ENCODE results near the gene ACP7. TPM values are rescaled to one million over a fixed set of nuclear protein-coding genes. Genes with fewer than 3 reads are reported as not detected.

Gene ACP7
- total and polyA plus RNA-seq, 9 of the 15 experiments (the other 6 are each of a cell fraction or from before 2014, with no cell fraction given), result not detected

DNA sequence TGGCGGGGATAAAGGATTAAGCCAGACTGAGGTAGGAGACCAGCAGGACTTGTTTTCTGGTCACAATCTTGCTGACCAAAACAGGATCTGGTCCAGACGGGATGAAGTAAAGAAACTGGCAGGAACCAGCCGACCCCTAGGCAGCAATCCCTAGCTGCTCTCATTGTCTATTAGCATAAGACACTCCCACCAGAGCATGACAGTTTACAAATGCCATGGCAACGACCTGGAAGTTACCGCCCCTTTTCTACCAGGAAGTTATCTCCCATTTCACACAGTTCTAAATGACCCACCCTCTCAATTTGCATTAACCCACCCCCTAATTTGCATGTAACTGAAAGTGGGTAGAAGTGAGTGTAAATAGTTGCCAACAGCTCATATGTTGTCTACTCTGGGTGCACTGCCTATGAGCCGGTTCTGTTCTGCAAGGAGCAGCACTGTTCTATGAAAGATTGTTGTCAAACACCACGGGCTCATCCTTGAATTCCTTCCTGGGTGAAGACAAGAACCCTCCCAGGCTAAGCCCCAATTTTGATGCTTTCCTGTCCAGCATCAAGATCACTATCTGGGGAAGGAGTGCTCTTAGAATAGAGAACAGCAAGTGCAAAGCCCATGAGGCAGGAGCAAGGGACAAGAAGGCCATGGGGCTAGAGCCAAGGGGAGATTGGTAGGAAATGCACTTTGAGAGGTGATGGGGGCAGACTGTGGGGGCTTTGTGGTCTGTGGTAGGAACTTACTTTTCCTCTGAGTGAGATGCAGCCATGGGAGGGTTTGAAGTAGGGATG lies 37.9 kb upstream of the ACP7 start (continued):
- TF ChIP-seq, protein P1, sequence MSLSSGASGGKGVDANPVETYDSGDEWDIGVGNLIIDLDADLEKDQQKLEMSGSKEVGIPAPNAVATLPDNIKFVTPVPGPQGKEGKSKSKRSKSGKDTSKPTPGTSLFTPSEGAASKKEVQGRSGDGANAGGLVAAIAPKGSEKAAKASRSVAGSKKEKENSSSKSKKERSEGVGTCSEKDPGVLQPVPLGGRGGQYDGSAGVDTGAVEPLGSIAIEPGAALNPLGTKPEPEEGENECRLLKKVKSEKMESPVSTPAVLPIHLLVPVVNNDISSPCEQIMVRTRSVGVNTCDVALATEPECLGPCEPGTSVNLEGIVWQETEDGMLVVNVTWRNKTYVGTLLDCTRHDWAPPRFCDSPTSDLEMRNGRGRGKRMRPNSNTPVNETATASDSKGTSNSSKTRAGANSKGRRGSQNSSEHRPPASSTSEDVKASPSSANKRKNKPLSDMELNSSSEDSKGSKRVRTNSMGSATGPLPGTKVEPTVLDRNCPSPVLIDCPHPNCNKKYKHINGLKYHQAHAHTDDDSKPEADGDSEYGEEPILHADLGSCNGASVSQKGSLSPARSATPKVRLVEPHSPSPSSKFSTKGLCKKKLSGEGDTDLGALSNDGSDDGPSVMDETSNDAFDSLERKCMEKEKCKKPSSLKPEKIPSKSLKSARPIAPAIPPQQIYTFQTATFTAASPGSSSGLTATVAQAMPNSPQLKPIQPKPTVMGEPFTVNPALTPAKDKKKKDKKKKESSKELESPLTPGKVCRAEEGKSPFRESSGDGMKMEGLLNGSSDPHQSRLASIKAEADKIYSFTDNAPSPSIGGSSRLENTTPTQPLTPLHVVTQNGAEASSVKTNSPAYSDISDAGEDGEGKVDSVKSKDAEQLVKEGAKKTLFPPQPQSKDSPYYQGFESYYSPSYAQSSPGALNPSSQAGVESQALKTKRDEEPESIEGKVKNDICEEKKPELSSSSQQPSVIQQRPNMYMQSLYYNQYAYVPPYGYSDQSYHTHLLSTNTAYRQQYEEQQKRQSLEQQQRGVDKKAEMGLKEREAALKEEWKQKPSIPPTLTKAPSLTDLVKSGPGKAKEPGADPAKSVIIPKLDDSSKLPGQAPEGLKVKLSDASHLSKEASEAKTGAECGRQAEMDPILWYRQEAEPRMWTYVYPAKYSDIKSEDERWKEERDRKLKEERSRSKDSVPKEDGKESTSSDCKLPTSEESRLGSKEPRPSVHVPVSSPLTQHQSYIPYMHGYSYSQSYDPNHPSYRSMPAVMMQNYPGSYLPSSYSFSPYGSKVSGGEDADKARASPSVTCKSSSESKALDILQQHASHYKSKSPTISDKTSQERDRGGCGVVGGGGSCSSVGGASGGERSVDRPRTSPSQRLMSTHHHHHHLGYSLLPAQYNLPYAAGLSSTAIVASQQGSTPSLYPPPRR (CRISPR knock-in tag; IDR thresholded peaks at IDR 0.05; ENCODE audit: borderline replicate concordance), result no peak
- TF ChIP-seq ZKSCAN8 (CRISPR knock-in tag; IDR thresholded peaks at IDR 0.05) (no peak), ARNT (IDR thresholded peaks at IDR 0.05) (0 out of 4 replicates have a peak, but pooled peaks of 1 of the 2 experiments have one; percentile 9), SP1 (CRISPR knock-in tag; IDR thresholded peaks at IDR 0.05) (peak; percentile 94), NRF1 (conservative IDR thresholded peaks at IDR 0.05 in 1 of 2, IDR thresholded peaks at IDR 0.05 in 1 of 2) (peak; percentile 55 to 63; a peak in 3 of 4 replicates), GTF2F1 (IDR thresholded peaks at IDR 0.05; ENCODE audit: low read depth, low read length) (no peak), ATF7 (IDR thresholded peaks at IDR 0.05) (peak; percentile 26; the same call in 1 of the 2 replicates), ZNF79 (CRISPR knock-in tag; IDR thresholded peaks at IDR 0.05; ENCODE audit: low read depth) (no peak), HCFC1 (IDR thresholded peaks at IDR 0.05; ENCODE audit: low read depth, low read length) (peak; percentile 42), TRIM24 (IDR thresholded peaks at IDR 0.05) (no peak)
- TF ChIP-seq, protein P2, sequence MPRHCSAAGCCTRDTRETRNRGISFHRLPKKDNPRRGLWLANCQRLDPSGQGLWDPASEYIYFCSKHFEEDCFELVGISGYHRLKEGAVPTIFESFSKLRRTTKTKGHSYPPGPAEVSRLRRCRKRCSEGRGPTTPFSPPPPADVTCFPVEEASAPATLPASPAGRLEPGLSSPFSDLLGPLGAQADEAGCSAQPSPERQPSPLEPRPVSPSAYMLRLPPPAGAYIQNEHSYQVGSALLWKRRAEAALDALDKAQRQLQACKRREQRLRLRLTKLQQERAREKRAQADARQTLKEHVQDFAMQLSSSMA (CRISPR knock-in tag; IDR thresholded peaks at IDR 0.05), result no peak
- TF ChIP-seq, protein P3, sequence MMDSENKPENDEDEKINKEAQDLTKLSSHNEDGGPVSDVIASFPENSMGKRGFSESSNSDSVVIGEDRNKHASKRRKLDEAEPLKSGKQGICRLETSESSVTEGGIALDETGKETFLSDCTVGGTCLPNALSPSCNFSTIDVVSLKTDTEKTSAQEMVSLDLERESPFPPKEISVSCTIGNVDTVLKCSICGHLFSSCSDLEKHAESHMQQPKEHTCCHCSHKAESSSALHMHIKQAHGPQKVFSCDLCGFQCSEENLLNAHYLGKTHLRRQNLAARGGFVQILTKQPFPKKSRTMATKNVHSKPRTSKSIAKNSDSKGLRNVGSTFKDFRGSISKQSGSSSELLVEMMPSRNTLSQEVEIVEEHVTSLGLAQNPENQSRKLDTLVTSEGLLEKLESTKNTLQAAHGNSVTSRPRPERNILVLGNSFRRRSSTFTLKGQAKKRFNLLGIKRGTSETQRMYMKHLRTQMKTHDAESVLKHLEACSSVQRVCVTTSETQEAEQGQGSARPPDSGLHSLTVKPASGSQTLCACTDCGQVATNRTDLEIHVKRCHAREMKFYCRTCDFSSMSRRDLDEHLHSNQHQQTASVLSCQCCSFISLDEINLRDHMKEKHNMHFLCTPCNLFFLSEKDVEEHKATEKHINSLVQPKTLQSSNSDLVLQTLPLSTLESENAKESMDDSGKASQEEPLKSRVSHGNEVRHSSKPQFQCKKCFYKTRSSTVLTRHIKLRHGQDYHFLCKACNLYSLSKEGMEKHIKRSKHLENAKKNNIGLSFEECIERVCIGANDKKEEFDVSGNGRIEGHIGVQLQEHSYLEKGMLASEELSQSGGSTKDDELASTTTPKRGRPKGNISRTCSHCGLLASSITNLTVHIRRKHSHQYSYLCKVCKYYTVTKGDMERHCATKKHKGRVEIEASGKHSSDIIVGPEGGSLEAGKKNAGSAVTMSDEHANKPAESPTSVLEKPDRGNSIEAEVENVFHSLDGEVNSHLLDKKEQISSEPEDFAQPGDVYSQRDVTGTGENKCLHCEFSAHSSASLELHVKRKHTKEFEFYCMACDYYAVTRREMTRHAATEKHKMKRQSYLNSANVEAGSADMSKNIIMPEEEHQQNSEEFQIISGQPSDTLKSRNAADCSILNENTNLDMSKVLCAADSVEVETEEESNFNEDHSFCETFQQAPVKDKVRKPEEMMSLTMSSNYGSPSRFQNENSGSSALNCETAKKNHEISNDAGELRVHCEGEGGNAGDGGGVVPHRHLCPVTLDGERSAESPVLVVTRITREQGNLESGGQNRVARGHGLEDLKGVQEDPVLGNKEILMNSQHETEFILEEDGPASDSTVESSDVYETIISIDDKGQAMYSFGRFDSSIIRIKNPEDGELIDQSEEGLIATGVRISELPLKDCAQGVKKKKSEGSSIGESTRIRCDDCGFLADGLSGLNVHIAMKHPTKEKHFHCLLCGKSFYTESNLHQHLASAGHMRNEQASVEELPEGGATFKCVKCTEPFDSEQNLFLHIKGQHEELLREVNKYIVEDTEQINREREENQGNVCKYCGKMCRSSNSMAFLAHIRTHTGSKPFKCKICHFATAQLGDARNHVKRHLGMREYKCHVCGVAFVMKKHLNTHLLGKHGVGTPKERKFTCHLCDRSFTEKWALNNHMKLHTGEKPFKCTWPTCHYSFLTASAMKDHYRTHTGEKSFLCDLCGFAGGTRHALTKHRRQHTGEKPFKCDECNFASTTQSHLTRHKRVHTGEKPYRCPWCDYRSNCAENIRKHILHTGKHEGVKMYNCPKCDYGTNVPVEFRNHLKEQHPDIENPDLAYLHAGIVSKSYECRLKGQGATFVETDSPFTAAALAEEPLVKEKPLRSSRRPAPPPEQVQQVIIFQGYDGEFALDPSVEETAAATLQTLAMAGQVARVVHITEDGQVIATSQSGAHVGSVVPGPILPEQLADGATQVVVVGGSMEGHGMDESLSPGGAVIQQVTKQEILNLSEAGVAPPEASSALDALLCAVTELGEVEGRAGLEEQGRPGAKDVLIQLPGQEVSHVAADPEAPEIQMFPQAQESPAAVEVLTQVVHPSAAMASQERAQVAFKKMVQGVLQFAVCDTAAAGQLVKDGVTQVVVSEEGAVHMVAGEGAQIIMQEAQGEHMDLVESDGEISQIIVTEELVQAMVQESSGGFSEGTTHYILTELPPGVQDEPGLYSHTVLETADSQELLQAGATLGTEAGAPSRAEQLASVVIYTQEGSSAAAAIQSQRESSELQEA (IDR thresholded peaks at IDR 0.05; ENCODE audit: low read depth), result no peak
- TF ChIP-seq, protein P4, sequence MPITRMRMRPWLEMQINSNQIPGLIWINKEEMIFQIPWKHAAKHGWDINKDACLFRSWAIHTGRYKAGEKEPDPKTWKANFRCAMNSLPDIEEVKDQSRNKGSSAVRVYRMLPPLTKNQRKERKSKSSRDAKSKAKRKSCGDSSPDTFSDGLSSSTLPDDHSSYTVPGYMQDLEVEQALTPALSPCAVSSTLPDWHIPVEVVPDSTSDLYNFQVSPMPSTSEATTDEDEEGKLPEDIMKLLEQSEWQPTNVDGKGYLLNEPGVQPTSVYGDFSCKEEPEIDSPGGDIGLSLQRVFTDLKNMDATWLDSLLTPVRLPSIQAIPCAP (CRISPR knock-in tag; IDR thresholded peaks at IDR 0.05; ENCODE audit: borderline replicate concordance), result no peak

All from K562 (cell line).